Measurements from ENCODE around the gene GRM7. TPM values are rescaled to one million over a fixed set of nuclear protein-coding genes. Genes with fewer than 3 reads are reported as not detected.

Gene GRM7
- total and polyA plus RNA-seq, 2 of the 4 experiments (the other 2 are of a cell fraction) = not detected

GRCh38 chr3:7687428-7688147, 826.7 kb downstream of the GRM7 start:
- ChIA-PET CTCF (no interaction called here), POLR2A (ENCODE audit: unreplicated experiment) (no interaction called here)
- Histone ChIP-seq H4K8ac (ENCODE audit: low read depth in 2 of 2, low read length in 2 of 2) (no peak overlapping the region), H3K4me1 (ENCODE audit: control insufficient read depth, insufficient read depth, low read length) (no peaks in the 10 kb centered on the region), H2BK20ac (ENCODE audit: low read depth, low read length) (no peak overlapping the region), H2AFZ (replicated peaks; ENCODE audit: low read length, poor library complexity) (no peak overlapping the region), H4K91ac (ENCODE audit: insufficient read depth, low read depth, low read length) (no peak overlapping the region), H3K27ac (ENCODE audit: insufficient read depth, low read length) (no peak overlapping the region), H3K4me3 (ENCODE audit: insufficient read depth, low read depth, low read length) (no peak overlapping the region), H4K5ac (ENCODE audit: low read depth, low read length) (no peak overlapping the region), H3K56ac (ENCODE audit: extremely low read depth, insufficient read depth, low read length) (no peak overlapping the region), H3K18ac (ENCODE audit: low read depth, low read length) (no peak overlapping the region), H3K14ac (replicated peaks; ENCODE audit: low read depth, low read length) (no peak overlapping the region), H3K23ac (ENCODE audit: low read depth, low read length) (no peak overlapping the region), H3K4me2 (ENCODE audit: low read depth, low read length) (no peak overlapping the region), H3K9me3 (ENCODE audit: control insufficient read depth, insufficient read depth, low read length) (peaks cover 7% of the 10 kb centered on the region; the same call in 1 of the 2 replicates), H2BK5ac (ENCODE audit: low read depth, low read length, poor library complexity, severe bottlenecking) (no peak overlapping the region), H3K36me3 (ENCODE audit: control insufficient read depth, insufficient read depth, low read length) (no peaks in the 10 kb centered on the region), H2AK5ac (ENCODE audit: low read depth, low read length) (no peak overlapping the region), H3K9me1 (ENCODE audit: insufficient read depth, low read length) (no peaks in the 10 kb centered on the region), H2BK120ac (ENCODE audit: low read depth, low read length) (no peak overlapping the region), H3K4ac (ENCODE audit: low read depth, low read length) (no peak overlapping the region), H3K27me3 (ENCODE audit: control insufficient read depth, insufficient read depth, low read length) (no peaks in the 10 kb centered on the region), H2BK15ac (ENCODE audit: low read depth, low read length) (no peak overlapping the region), H3K79me1 (ENCODE audit: low read depth in 1 of 2, low read length in 2 of 2) (no peaks in the 10 kb centered on the region), H4K20me1 (ENCODE audit: insufficient read depth, low read length) (no peaks in the 10 kb centered on the region), H3K9ac (ENCODE audit: low read depth, low read length) (no peak overlapping the region), H2AK9ac (replicated peaks; ENCODE audit: low read depth, low read length, poor library complexity) (no peak overlapping the region)
- ATAC-seq (ENCODE audit: low read depth) (no peak), DNase-seq (no peak)
- WGBS, 2 experiments (ENCODE audit: extremely low coverage in 2 of 2, insufficient read length in 1 of 2) = no CpG with 5 or more reads among the region's 6 CpGs
- intact Hi-C loops (cut with micrococcal nuclease) (no loop called here), in situ Hi-C loops (cut with MboI; ENCODE audit: low sequenced_read_pairs) (no loop called here), dilution Hi-C loops (cut with HindIII; ENCODE audit: low sequenced_read_pairs, unreplicated experiment) (no loop called here)
- TF ChIP-seq SMC3 (IDR thresholded peaks at IDR 0.05; ENCODE audit: low read depth, low read length) = no peak
- TF ChIP-seq MAFK (IDR thresholded peaks at IDR 0.05; ENCODE audit: low read depth, low read length) = no peak
- no peak for TF ChIP-seq MXI1 (IDR thresholded peaks at IDR 0.05; ENCODE audit: borderline replicate concordance, low read depth, low read length)
- TF ChIP-seq BHLHE40 (IDR thresholded peaks at IDR 0.05; ENCODE audit: low read depth, low read length) = no peak
- TF ChIP-seq MAZ (IDR thresholded peaks at IDR 0.05; ENCODE audit: borderline replicate concordance, low read depth, low read length) = no peak
- no peak for TF ChIP-seq RFX5 (IDR thresholded peaks at IDR 0.05; ENCODE audit: low read depth, low read length)
- BruUV-seq (replicated peaks) = no TSS peak

Measured in IMR-90 (cell line).